Psoas muscle (tissue), 8 donors: ENCODE data around the gene OXTR. TPM values are rescaled to one million over a fixed set of nuclear protein-coding genes. Genes with fewer than 3 reads are reported as not detected.

Source experiments
- ATAC-seq, 4 donors: fragments of 200-7000 bp; cut with Tn5 transposase; one replicate each; pipeline ENCODE4 v1.9.1; 2020; ENCODE audit warnings: moderate library complexity in 3 of 4, mild to moderate bottlenecking in 2 of 4
- DNase-seq, 2 donors: peaks; one replicate each; pipeline ENCODE4 v3.0.0-alpha.2; 2020
- H3K27ac ChIP-seq: fragments of 200-600 bp; one replicate; pipeline ENCODE4 v1.8.0; 2022
- H3K27me3 ChIP-seq, 3 donors: fragments of 200-600 bp in 1 of 3; one replicate each; pipeline versions ENCODE4 v1.6.1 to v1.8.0; 2013 to 2022; ENCODE audit warnings: low read length in 2 of 3, mild to moderate bottlenecking in 2 of 3, moderate library complexity in 1 of 3; ENCODE audit not compliant: insufficient read depth in 3 of 3
- H3K36me3 ChIP-seq, 2 donors: fragments of 200-600 bp in 1 of 2; one replicate each; pipeline versions ENCODE4 v1.6.1 to v1.8.0; 2013 to 2022; ENCODE audit warnings: low read depth in 1 of 2, mild to moderate bottlenecking in 1 of 2, moderate library complexity in 1 of 2; ENCODE audit not compliant: insufficient read depth in 1 of 2
- H3K4me1 ChIP-seq: fragments of 200-600 bp; one replicate; pipeline ENCODE4 v1.8.0; 2022
- H3K4me3 ChIP-seq: fragments of 200-600 bp; one replicate; pipeline ENCODE4 v1.8.0; 2022; ENCODE audit warnings: mild to moderate bottlenecking
- H3K9me3 ChIP-seq: fragments of 200-600 bp; one replicate; pipeline ENCODE4 v1.8.0; 2022
- WGBS, 3 donors: extraction: QIAGEN DNeasy Blood & Tissue Kit; methylation state at CpG; one replicate each; pipeline versions ENCODE4 v1.1.6 to v1.1.7; 2013; 5-methylcytosine and 5-hydroxymethylcytosine counted together
- intact Hi-C, 2 donors: fragments of 100-400 bp; cut with DNase I; formaldehyde crosslinking; loops; one replicate each; pipeline versions ENCODE4 v1.11.0 to v1.14.2; 2022
- polyA plus RNA-seq, 3 donors: library from polyadenylated mRNA; stranded (reverse); fragments of 200-250 nt; gene quantifications; one replicate each; pipeline ENCODE4 v1.2.3, GENCODE V29; 2013
- total RNA-seq, 4 donors: library from RNA; stranded (reverse); fragmentation: NEBNext Ultra II Directional in 2 of 4; extraction: Animal tissue kit (Norgen Biotek cat#: 25700) in 2 of 4; gene quantifications; one replicate each; pipeline versions ENCODE4 v1.2.1 to v1.2.4, GENCODE V29; 2021 to 2023
- TF ChIP-seq, protein P1 (sequence below): fragments of 200-600 bp; IDR thresholded peaks from one replicate; pipeline ENCODE4 v1.8.0; 2022; ENCODE audit warnings: antibody characterized with exemption
- donor health status: healthy with polysubstance abuse.
- donor health status: DM: no; HTN: no; CAD: no; lungs with moderate emphysema.
- donor health status: Bipolar disorder and iron deficiency.
- donor health status: healthy.
- donor health status: DM: yes; HTN: yes; CAD: no.
- donor health status: DM: no; HTN: no; CAD: no.
- donor health status: DM: no; HTN: no; CAD: no.
- donor health status: DM: yes; HTN: yes; CAD: no.

Gene OXTR
- total and polyA plus RNA-seq, 7 donors, result 0.09 to 0.38 (median 0.12) TPM; not detected in 2

GRCh38 chr3:8729479-8729878 is 39.9 kb downstream of the OXTR start:
- Histone ChIP-seq H3K9me3 (no peaks in the 10 kb centered on the region), H3K27me3 (no peaks in the 10 kb centered on the region), H3K4me1 (peaks cover 9% of the 10 kb centered on the region), H3K36me3 (no peaks in the 10 kb centered on the region), H3K4me3 (no peak overlapping the region), H3K27ac (no peak overlapping the region)
- intact Hi-C loops, result loop anchor here in 1 of 2 donors (5.0 kb wide), 1 partner anchor 33 kb away; no protein-coding TSS in a partner anchor
- no peak for ATAC-seq
- 95 to 97% (median 96%) methylated on average over 3 of the region's 3 CpGs for WGBS, 3 donors
- DNase-seq, result no peak
- TF ChIP-seq, protein P1, sequence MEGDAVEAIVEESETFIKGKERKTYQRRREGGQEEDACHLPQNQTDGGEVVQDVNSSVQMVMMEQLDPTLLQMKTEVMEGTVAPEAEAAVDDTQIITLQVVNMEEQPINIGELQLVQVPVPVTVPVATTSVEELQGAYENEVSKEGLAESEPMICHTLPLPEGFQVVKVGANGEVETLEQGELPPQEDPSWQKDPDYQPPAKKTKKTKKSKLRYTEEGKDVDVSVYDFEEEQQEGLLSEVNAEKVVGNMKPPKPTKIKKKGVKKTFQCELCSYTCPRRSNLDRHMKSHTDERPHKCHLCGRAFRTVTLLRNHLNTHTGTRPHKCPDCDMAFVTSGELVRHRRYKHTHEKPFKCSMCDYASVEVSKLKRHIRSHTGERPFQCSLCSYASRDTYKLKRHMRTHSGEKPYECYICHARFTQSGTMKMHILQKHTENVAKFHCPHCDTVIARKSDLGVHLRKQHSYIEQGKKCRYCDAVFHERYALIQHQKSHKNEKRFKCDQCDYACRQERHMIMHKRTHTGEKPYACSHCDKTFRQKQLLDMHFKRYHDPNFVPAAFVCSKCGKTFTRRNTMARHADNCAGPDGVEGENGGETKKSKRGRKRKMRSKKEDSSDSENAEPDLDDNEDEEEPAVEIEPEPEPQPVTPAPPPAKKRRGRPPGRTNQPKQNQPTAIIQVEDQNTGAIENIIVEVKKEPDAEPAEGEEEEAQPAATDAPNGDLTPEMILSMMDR, result no peak

- intact Hi-C loops, result loop anchor here in 1 of 2 donors (5.0 kb wide), 1 partner anchor 34 kb away; no protein-coding TSS in a partner anchor
- H3K9me3 ChIP-seq, result no peaks in the 10 kb centered on the region
- H3K27ac ChIP-seq, result no peak overlapping the region
- no peaks in the 10 kb centered on the region for H3K36me3 ChIP-seq
- peaks cover 3% of the 10 kb centered on the region for H3K4me1 ChIP-seq
- H3K4me3 ChIP-seq, result no peak overlapping the region
- TF ChIP-seq, protein P1, result no peak
- H3K27me3 ChIP-seq, result no peaks in the 10 kb centered on the region
- no peak for ATAC-seq
- DNase-seq, result no peak
- 76 to 86% (median 76%) methylated on average over 9 of the region's 9 CpGs for WGBS, 3 donors
Observed at GRCh38 chr3:8727605-8728512, 41.6 kb downstream of the OXTR start.

GRCh38 chr3:8724108-8724752 is 45.2 kb downstream of the OXTR start:
- intact Hi-C loops, result no loop called here
- TF ChIP-seq, protein P1, result no peak
- Histone ChIP-seq H3K27ac (no peak overlapping the region), H3K4me3 (no peak overlapping the region), H3K9me3 (no peaks in the 10 kb centered on the region), H3K4me1 (no peaks in the 10 kb centered on the region), H3K27me3 (no peaks in the 10 kb centered on the region), H3K36me3 (no peaks in the 10 kb centered on the region)
- no peak for ATAC-seq
- WGBS, 3 donors, result 92 to 98% (median 94%) methylated on average over 3 of the region's 3 CpGs
- DNase-seq, result no peak

- Histone ChIP-seq H3K27me3 (no peaks in the 10 kb centered on the region), H3K4me1 (no peaks in the 10 kb centered on the region), H3K36me3 (no peaks in the 10 kb centered on the region), H3K9me3 (no peaks in the 10 kb centered on the region), H3K27ac (no peak overlapping the region), H3K4me3 (no peak overlapping the region)
- TF ChIP-seq, protein P1, result no peak
- intact Hi-C loops, result no loop called here
- ATAC-seq, result no peak
- WGBS, 3 donors, result 78 to 84% (median 81%) methylated on average over 3 of the region's 3 CpGs
- DNase-seq, result no peak
Observed at GRCh38 chr3:8723612-8724011, 45.8 kb downstream of the OXTR start.
